ELF-1 (cell line): ENCODE data around the gene METTL18.
A peak's percentile ranks its signal among the peaks of the same experiment; 100 is the strongest.

Source experiments
- DNase-seq: peaks from one replicate; pipeline ENCODE4 v3.0.0-alpha.2; 2016; ENCODE audit warnings: low read depth, low spot score

METTL18 gene

DNA sequence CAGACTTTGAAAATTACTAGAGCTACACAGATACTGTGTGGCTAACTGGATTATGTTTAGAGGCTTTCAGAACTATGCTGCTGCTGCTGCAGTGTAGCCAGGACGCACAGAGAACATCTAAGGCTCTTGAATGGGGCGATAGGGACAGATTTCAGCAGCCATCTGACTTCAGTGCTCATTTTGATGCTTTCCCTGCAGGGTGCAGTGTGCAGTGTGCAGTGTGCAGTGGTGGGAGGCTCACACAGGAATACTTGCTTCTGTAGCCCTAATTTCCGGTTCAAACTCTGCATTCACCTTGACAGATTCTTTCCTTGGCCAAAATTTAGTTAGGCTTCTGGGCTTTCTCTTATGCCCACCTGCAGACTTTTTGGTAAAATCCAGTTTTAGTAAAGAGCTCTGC, 7.7 kb downstream of the METTL18 start:
- DNase-seq, result no peak

DNA sequence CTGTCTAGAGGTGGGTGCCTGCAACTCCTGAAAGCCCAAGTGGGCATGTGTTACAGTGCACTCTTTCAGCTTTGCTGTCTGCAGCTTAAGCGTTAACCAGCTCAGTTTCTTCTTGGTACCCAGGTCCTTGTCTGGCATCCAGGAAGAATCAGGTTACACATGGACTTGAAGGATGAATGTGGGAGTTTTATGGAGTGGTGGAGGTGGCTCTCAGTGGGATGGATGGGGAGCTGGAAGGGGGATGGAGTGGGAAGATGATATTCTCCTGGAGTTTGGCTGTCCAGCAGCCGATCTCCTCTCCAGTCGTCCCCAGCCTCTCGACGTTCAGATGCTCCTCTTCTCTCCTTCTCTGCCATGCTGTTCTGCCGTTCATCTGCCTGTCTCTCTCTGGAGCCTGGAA, 9.4 kb downstream of the METTL18 start:
- no peak for DNase-seq

DNA sequence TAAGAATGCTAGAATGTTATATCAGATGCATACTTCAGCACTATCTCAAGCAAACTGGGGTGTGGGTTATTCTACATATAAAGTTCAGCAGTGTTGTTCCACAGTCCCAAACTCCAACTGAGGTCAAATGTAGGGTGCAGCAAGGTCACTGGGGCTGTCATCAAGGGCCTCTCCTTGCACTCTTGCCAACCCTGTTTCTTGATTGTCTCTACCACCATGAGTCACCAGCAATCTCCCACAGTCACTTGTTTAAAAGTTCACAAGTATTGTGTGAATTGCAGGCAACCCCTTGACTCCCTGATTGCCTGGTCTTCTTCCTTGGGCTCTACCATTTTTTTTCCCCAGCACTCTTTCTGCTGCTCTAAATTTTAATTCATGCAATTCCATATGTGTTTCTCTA, 10.6 kb downstream of the METTL18 start:
- no peak for DNase-seq

DNA sequence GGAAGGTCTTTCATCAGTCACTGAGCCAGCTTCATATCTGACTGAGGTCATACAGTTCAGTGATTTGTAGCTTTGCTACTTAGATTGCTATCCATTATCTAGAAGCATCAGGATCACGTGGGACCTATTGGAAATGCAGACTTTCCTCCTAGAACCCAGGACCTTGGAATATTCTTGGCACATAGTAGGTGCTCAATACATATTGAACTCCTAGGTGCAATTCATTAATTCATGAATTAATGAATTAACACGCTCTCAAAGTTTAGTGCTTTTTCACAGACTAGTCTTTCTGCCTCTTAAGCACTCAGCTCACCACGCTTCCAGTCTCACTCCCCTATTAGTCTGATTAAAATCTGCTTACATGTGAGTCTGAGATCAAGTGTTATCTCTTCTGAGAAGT, 12.1 kb downstream of the METTL18 start:
- DNase-seq, result no peak

DNA sequence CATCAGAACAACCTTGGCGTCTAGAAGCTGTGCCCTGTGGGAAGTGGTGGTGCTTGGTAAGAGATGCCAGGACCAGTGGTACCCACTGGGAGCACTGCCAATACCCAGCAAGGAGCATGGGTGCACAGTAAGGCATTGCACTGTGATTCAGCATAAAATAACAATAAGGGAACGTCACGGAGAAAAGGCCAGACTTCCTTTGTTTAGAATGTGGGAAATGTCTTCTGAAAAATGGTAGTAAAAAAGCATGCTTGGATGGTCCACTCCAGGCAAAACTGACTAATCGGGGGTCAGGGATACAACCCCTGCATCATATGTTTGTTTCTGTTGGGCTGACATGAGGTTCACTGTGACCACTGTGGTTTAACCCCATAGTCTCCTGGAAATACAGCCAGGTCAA, 14.7 kb downstream of the METTL18 start:
- no peak for DNase-seq

DNA sequence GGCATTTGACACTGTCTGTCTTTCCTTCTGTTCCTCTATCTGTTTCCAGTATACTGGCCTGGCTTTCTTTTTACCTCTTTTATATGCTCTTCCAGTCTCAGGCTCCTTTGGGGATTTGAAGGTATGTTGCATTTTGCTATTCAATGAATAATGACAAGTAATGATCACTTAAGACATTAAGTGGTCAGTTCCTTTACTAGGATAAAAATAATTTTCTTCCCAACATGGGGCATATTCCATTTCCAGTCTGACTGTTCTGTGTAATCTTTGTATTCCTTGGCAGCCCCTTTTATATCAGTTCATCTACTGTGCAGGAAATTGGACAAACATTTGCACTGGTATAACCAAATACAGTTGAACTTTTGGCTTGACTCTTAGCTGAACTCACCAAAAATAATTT, 15.6 kb downstream of the METTL18 start:
- no peak for DNase-seq

DNA sequence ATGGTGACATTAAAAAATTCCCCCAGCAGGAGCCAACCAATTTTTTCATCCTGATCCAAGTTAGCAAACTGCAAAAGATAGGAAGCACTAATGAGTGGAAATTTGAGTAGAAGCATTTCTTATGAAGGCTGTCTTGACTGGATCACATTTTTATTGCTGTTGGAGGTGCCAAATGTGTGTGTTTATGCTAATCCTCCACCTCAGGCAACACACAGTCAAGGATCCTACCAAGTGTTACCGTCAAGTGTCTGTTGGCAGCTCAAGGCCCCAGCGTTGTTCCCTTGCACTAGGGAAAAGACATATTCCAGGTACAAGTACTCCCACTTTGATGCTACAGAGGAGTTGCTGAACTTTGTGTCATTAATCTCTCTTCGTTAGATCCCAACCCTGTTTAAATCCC, 18.3 kb downstream of the METTL18 start:
- DNase-seq, result no peak

DNA sequence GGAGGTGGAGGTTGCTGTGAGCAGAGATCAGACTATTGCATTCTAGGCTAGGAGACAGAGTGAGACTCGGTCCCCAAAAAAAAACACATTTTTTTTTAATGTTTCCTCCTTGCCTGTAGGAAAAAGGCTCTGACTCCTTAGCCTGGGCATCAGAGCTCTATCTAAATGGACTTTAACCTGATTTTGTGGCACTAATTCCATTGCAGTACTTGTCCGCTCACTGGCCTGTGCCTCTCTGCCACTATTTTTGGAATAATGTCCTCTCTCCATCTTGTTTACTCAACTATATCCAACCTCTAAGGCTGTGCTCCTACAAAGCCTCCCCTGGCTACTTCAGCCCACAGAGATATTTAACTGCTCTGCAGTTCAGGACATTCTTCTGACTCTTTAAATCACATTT, 26.5 kb downstream of the METTL18 start:
- DNase-seq, result no peak

DNA sequence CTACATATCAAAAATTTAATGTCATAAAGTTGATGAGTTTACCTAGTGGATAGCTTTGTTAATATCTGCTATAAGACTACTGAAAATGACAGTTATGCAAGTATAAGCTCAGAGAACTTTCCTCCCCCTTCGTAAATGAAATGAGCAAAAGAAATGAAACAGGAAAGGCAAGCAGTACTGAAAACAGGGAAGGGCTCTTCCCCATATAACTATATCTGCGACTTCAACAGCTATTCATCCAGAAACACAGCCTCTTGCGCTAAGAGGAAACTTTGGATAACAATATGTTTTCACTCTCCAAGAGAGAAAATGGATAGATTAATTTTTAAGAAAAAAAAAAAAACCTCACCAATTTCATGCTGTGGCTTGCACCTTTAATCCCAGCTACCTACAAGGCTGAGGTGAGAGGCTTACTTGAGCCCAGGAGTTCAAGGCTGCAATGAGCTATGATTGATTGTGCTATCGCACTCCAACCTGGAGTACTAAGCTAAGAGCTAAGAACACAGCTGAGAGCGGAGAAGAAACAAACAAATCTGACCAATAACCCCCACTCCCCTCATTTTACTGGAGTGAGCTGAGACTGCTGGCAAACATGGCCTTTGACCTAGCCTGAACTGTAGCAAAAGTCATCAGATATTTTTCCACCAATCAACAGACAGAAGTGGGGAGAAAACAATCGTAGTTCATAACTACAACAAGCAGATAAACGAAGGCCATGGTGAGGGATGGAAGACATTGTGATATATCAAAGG, 29.0 kb downstream of the METTL18 start:
- no peak for DNase-seq

DNA sequence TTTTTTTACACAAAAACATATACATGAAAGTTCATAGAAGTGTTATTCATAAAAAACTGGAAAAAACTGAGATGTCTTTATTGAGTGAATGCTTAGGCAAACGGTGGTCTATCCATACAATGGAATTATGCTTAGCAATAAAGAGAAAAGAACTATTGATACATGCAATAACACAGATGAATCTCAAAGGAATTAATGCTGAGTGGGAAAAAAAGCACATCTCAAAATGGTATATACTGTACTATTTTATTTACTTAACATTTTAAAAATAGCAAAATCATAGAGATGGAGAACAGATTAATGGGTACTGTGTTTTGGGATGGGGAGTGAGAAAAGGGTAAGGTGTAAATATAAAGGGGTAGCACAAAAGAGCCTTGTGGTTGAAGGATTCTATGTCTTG, 29.8 kb downstream of the METTL18 start:
- no peak for DNase-seq

DNA sequence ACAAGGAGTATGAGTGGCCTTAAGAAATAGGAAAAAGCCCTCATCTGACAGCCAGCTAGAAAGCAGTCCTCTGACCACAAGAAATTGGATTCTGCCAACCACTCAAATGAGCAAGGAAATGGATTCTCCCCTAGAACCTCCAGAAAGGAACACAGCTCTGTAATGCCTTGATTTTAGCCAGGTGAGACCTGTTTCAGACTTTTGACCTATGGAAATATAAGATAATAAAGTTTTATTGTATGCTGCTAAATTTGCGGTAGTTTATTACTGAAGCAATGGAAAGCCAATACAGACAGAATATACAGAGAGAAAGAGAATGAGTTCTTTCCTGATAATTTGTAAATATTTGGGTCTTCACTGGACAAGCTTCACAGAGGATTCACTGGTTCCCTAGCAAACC, 32.0 kb downstream of the METTL18 start:
- DNase-seq, result no peak

DNA sequence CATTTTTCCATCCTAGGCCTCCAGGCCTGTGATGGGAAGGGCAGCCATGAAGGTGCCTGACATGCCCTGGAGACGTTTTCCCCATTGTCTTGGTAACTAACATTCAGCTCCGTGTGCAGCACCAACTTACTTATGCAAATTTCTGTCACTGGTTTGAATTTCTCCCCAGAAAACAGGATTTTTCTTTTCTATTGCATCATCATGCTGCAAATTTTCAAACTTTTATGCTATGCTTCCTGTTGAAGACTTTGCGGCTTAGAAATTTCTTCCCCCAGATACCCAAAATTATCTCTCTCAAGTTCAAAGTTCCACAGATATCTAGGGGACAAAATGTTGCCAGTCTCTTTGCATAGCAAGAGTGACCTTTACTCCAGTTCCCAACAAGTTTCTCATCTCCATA, 35.7 kb downstream of the METTL18 start:
- no peak for DNase-seq

DNA sequence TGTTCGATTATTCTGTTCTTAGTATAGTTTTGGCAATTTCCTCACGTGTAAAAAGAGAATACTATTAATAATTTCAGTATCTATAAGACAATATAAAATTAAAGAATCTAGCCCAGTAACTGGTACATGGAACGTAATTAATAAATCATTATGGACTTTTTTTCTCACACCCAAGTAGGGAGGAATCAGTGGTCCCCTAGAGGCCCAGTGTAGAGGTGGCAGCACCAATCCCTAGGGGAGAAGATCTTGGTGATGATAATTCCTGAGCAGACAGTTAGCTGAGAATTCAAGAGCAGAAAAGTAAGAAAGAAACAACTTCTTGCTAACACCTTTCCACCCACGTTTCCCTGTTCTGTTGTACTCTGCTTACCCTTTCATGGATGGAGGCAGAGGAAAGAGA, 41.2 kb downstream of the METTL18 start:
- DNase-seq, result no peak

DNA sequence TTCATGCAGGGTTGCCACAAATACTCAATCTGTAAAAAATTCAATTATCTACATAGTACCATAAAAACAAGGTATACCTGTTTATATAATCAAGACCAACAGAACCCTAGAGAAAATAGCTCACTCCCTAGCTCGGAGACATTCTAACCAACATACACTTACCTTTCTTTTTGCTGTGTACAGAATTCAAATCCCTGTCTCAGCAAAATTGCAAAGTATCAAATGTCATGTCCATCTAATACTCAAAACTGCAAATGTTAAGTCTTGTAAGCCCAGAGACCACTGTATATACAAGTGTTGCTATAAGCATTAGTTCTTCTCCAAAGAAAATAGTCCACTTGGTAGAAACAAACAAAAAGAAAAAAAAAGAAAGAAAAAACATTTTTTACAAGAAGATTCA, 44.7 kb downstream of the METTL18 start:
- DNase-seq, result no peak

DNA sequence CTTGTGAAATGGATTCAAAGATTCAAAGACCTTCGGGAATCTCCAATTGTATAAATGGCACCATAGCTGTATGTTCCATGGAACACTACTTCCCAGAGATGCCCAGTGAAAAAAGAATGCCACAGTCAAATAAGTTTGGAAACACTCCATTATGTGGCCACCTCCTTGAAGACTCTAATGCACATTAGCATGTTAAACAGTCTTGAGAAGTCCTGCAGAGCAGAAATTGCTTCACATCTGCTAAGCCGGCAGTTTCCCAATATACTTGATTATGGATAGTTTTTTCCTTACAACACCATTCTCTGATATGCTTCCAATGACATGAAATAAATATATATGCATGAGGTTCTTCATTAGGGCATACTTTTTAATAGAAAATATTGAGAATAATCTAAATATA, 48.2 kb downstream of the METTL18 start:
- no peak for DNase-seq

DNA sequence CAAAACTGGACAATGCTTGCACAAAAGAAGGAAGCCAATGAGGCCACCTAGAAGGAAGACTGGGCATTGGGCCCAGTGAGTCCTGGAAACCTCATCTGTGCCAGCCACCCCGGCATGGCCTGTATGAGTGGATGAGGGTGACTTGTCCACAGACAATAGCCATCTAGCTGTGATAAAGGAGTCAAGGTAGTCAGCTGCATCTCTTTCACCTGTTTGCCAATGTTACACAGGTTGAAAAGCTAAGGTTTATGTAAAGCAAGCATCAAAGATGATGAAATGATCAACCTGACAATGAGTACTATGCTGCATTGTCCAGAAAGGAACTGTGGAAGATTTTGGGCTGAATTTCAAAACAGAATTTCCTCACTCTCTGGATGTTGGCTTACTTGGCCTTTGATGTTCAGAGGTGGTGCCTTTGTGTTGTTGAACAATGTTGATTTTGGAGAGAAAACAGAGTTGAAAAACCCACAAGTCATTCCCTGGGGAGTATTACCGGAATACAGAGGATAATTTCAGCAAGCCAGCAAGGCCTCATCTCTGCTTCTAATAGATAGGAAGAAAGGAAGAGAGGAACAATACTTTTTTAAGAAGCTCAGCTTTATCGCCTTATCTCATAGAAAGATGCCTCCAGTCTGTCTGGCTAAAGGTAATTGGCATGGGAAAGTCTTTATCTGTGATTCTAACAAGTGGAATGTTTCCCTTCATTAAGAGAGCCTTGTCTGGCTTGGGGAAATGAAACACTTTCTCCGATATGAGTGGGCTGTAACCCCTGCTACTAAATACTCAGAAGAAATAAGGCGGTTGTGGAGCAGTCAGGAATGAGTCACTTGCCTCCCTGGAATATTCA, 49.5 kb downstream of the METTL18 start:
- DNase-seq, result peak; percentile 6
